Measurements from ENCODE around the gene EPGN. TPM values are rescaled to one million over a fixed set of nuclear protein-coding genes. Genes with fewer than 3 reads are reported as not detected.

The EPGN gene
- polyA plus RNA-seq, 1 donor from 2014 or later, result not detected

DNA sequence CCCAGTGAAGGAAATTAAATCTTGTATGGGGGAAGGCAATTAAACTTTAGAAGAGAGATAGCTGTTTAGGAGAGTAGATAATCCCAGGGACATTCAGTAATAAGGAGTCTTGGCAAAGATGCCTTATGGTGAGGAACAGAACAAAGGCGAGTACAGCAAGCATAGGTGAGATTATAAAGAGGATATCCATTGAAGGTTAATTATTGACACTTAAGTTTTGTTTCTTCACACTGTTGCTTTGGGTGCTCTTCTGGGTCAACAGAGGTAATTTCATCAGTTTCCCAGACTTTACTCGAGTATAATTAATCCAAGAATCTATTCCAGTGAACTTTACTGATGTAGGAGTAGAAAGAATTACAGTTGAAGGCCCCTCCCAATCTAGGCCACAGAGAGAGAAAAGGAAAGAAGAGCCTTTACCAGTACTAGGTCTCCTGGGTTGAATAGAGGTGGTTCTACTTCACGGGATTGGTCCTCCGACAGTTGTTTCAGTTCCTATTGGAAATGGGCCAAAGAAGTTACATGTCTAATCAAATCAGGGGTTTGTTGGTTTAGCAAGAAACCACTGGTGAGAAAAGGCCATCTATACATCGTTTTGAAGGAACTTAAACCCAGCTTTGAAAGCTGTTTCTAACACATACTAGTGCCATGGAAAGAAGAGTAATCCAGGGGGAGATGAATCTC, 27.2 kb downstream of the EPGN start:
- Histone ChIP-seq H3K27ac (ENCODE audit: low read length) (no peak overlapping the region), H3K79me2 (replicated peaks; ENCODE audit: insufficient read depth, low read length) (no peaks in the 10 kb centered on the region), H3K4me3 (ENCODE audit: low read length) (no peak overlapping the region), H3K9me2 (ENCODE audit: insufficient read depth, low read length) (no peaks in the 10 kb centered on the region), H2AFZ (ENCODE audit: low read depth, low read length) (no peak overlapping the region), H3K27me3 (ENCODE audit: insufficient read depth, low read depth, low read length) (no peaks in the 10 kb centered on the region), H3K9ac (ENCODE audit: low read length) (no peak overlapping the region), H3F3A (ENCODE audit: insufficient read depth, low read length, poor library complexity, severe bottlenecking) (no peaks in the 10 kb centered on the region), H3K36me3 (ENCODE audit: insufficient read depth, low read length) (no peaks in the 10 kb centered on the region), H4K20me1 (ENCODE audit: insufficient read depth) (no peaks in the 10 kb centered on the region), H3K4me2 (ENCODE audit: low read length) (no peak overlapping the region), H3K9me3 (ENCODE audit: low read length) (no peaks in the 10 kb centered on the region)
- TF ChIP-seq SMC3 (conservative IDR thresholded peaks at IDR 0.05; ENCODE audit: poor library complexity) (no peak), POLR2AphosphoS5 (IDR thresholded peaks at IDR 0.05) (no peak), MXI1 (conservative IDR thresholded peaks at IDR 0.05; ENCODE audit: poor library complexity, severe bottlenecking) (no peak), RAD21 (conservative IDR thresholded peaks at IDR 0.05) (no peak), EZH2 (IDR thresholded peaks at IDR 0.05; ENCODE audit: borderline replicate concordance, insufficient read depth, low read length, poor library complexity, severe bottlenecking) (no peak), CTCF (IDR thresholded peaks at IDR 0.05; ENCODE audit: poor library complexity, severe bottlenecking) (no peak), EP300 (conservative IDR thresholded peaks at IDR 0.05; ENCODE audit: poor library complexity, severe bottlenecking) (no peak), REST (IDR thresholded peaks at IDR 0.05; ENCODE audit: borderline replicate concordance) (no peak), TAF1 (IDR thresholded peaks at IDR 0.05; ENCODE audit: low read depth) (no peak)

DNA sequence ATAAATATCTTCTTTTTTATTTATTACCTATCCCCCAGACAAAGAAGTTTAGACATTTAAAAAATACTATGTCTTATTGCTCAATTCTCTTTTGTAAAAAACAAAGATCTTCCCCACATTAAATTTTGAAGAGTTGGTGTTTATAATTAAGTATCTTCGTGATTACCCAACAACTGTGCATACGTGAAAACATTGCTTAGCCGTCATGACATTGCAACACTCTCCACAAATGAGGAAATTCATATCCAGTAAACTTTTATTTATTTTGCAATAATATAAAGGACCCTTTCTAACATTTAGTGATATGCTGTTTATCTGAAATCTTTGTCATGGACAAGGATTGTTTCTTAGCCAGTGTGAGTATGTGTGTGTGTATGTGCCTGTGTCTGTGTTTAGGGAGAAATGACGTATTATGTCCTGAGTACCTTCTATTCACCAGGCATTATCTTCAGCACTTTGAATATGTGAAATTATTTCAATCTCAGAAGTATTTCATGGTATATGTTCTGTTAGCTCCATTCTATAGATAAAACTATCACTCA, 30.6 kb downstream of the EPGN start:
- TF ChIP-seq TAF1 (IDR thresholded peaks at IDR 0.05; ENCODE audit: low read depth), result no peak
- TF ChIP-seq MXI1 (conservative IDR thresholded peaks at IDR 0.05; ENCODE audit: poor library complexity, severe bottlenecking), result no peak
- no peak for TF ChIP-seq RAD21 (conservative IDR thresholded peaks at IDR 0.05)
- no peak for TF ChIP-seq CTCF (IDR thresholded peaks at IDR 0.05; ENCODE audit: poor library complexity, severe bottlenecking)
- TF ChIP-seq SMC3 (conservative IDR thresholded peaks at IDR 0.05; ENCODE audit: poor library complexity), result no peak
- no peak overlapping the region for H3K27ac ChIP-seq (ENCODE audit: low read length)

More for the DNA sequence above, 30.6 kb downstream of the EPGN start:
- no peaks in the 10 kb centered on the region for H3K79me2 ChIP-seq (replicated peaks; ENCODE audit: insufficient read depth, low read length)
- H3F3A ChIP-seq (ENCODE audit: insufficient read depth, low read length, poor library complexity, severe bottlenecking), result no peaks in the 10 kb centered on the region
- no peak overlapping the region for H3K4me3 ChIP-seq (ENCODE audit: low read length)
- H3K9me3 ChIP-seq (ENCODE audit: low read length), result peaks cover 3% of the 10 kb centered on the region
- no peaks in the 10 kb centered on the region for H3K9me2 ChIP-seq (ENCODE audit: insufficient read depth, low read length)
- no peak overlapping the region for H3K9ac ChIP-seq (ENCODE audit: low read length)
- H3K27me3 ChIP-seq (ENCODE audit: insufficient read depth, low read depth, low read length), result no peaks in the 10 kb centered on the region
- H2AFZ ChIP-seq (ENCODE audit: low read depth, low read length), result no peak overlapping the region
- H3K4me2 ChIP-seq (ENCODE audit: low read length), result no peak overlapping the region
- H4K20me1 ChIP-seq (ENCODE audit: insufficient read depth), result no peaks in the 10 kb centered on the region
- H3K36me3 ChIP-seq (ENCODE audit: insufficient read depth, low read length), result no peaks in the 10 kb centered on the region

All from neural cell (in vitro differentiated cells).